OCI-LY1 (cell line): ENCODE data around the gene DCTN2.

Experiments used
- CTCF ChIP-seq: fragments of 200-600 bp; sonication (generic), shearing (Covaris generic); IDR thresholded peaks from 2 replicates; pipeline ENCODE4 v1.5.1; 2017; ENCODE audit warnings: mild to moderate bottlenecking, antibody characterized with exemption, low read length, moderate library complexity, mixed read lengths
- EZH2 ChIP-seq: fragments of 200-600 bp; sonication (generic), shearing (Covaris generic); IDR thresholded peaks from 2 replicates; pipeline ENCODE4 v1.8.0; 2017; ENCODE audit warnings: borderline replicate concordance, mixed run types, mild to moderate bottlenecking, antibody characterized with exemption, low read length, moderate library complexity, mixed read lengths

GRCh38 chr12:57549909-57550640 lies 3.1 kb upstream of the DCTN2 start, which contains the start of gene KIF5A:
- TF ChIP-seq CTCF (0 out of 2 replicates have a peak, but pooled peaks have one; percentile 11), EZH2 (no peak)
